MM.1S (cell line): ENCODE data around the gene SLC2A1.

ENCODE experiments used
- DNase-seq: peaks from one replicate; pipeline ENCODE4 v3.0.0-alpha.2; 2015
- H2AFZ ChIP-seq: fragments of 300-600 bp; sonication (generic); 2 replicates; pipeline ENCODE4 v1.6.0; 2016; ENCODE audit warnings: antibody characterized with exemption, low read length
- H3F3A ChIP-seq: fragments of 300-600 bp; sonication (generic); 2 replicates; pipeline ENCODE4 v1.6.1; 2016; ENCODE audit warnings: mild to moderate bottlenecking, antibody characterized with exemption, low read length, moderate library complexity, mixed read lengths; ENCODE audit not compliant: insufficient read depth
- H3K27ac ChIP-seq: fragments of 300-600 bp; sonication (generic); 2 replicates; pipeline ENCODE4 v1.5.1; 2016; ENCODE audit warnings: mild to moderate bottlenecking, low read length
- H3K27me3 ChIP-seq: fragments of 300-600 bp; sonication (generic); replicated peaks from 2 replicates; pipeline ENCODE4 v1.6.0; 2016; ENCODE audit warnings: low read length; ENCODE audit not compliant: insufficient read depth
- H3K36me3 ChIP-seq: fragments of 300-600 bp; sonication (generic); replicated peaks from 2 replicates; pipeline ENCODE4 v1.6.1; 2016; ENCODE audit warnings: mild to moderate bottlenecking, low read length, mixed read lengths; ENCODE audit not compliant: insufficient read depth
- H3K4me1 ChIP-seq: fragments of 300-600 bp; sonication (generic); 2 replicates; pipeline ENCODE4 v1.6.1; 2016; ENCODE audit warnings: low read length, mixed read lengths
- H3K4me2 ChIP-seq: fragments of 300-600 bp; sonication (generic); 2 replicates; pipeline ENCODE4 v1.6.0; 2016; ENCODE audit warnings: low read depth, low read length
- H3K4me3 ChIP-seq: fragments of 300-600 bp; sonication (generic); 2 replicates; pipeline ENCODE4 v1.5.1; 2016; ENCODE audit warnings: low read length, mixed read lengths
- H3K79me2 ChIP-seq: fragments of 300-600 bp; sonication (generic); 2 replicates; pipeline ENCODE4 v1.6.1; 2016; ENCODE audit warnings: mixed run types, low read length, mixed read lengths
- H3K9ac ChIP-seq: fragments of 300-600 bp; sonication (generic); 2 replicates; pipeline ENCODE4 v1.6.1; 2016; ENCODE audit warnings: low read length, mixed read lengths
- H3K9me2 ChIP-seq: fragments of 300-600 bp; sonication (generic); replicated peaks from 2 replicates; pipeline ENCODE4 v1.6.1; 2016; ENCODE audit warnings: mild to moderate bottlenecking, low read length, mixed read lengths; ENCODE audit not compliant: insufficient read depth
- H3K9me3 ChIP-seq: fragments of 300-600 bp; sonication (generic); replicated peaks from 2 replicates; pipeline ENCODE4 v1.6.1; 2016; ENCODE audit warnings: mild to moderate bottlenecking, low read length, mixed read lengths; ENCODE audit not compliant: insufficient read depth
- H4K20me1 ChIP-seq: fragments of 300-600 bp; sonication (generic); 2 replicates; pipeline ENCODE4 v1.6.1; 2016; ENCODE audit warnings: mild to moderate bottlenecking, low read length, moderate library complexity, mixed read lengths; ENCODE audit not compliant: insufficient read depth
- EZH2 ChIP-seq: fragments of 300-600 bp; sonication (generic); optimal IDR thresholded peaks from 2 replicates; pipeline ENCODE3; 2017; ENCODE audit warnings: low read depth, mild to moderate bottlenecking, antibody characterized with exemption, low read length, mixed read lengths
- EZH2phosphoT487 ChIP-seq: fragments of 300-600 bp; sonication (generic); IDR thresholded peaks from 2 replicates; pipeline ENCODE4 v1.6.1; 2018; ENCODE audit warnings: antibody characterized with exemption, low read length
- TF ChIP-seq, protein P1 (sequence below): fragments of 300-600 bp; sonication (generic); IDR thresholded peaks from 2 replicates; pipeline ENCODE4 v1.5.1; 2016; ENCODE audit warnings: antibody characterized with exemption, low read length, mixed read lengths

SLC2A1 gene

DNA sequence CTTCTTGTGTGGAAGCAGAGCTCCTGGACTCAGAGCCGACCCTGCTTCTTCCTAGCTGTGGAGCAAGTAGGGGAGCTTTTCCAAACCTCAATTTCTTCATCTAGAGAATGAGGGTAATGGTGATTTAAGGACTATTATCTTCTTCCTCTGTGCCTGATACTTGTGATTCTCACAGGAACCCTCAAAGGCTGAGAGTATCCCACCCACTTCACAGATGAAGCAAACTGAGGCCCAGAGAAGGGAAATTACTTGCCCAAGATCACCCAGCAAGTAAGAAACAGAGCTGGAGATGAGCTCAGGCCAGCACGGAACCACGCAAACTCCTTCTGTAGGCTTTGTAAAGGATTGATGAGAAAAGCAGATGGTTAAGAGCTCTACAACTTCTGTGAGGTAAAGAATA lies 15.1 kb upstream of the SLC2A1 start:
- Histone ChIP-seq H3K9me2 (no peaks in the 10 kb centered on the region), H3K4me2 (no peak overlapping the region), H3F3A (no peaks in the 10 kb centered on the region), H4K20me1 (no peaks in the 10 kb centered on the region), H3K79me2 (no peaks in the 10 kb centered on the region), H3K27ac (no peak overlapping the region), H3K36me3 (no peaks in the 10 kb centered on the region), H3K9ac (no peak overlapping the region), H3K9me3 (no peaks in the 10 kb centered on the region), H2AFZ (no peak overlapping the region), H3K4me3 (no peak overlapping the region), H3K27me3 (no peaks in the 10 kb centered on the region), H3K4me1 (no peaks in the 10 kb centered on the region)
- TF ChIP-seq EZH2, result no peak
- no peak for TF ChIP-seq EZH2phosphoT487
- TF ChIP-seq, protein P1, sequence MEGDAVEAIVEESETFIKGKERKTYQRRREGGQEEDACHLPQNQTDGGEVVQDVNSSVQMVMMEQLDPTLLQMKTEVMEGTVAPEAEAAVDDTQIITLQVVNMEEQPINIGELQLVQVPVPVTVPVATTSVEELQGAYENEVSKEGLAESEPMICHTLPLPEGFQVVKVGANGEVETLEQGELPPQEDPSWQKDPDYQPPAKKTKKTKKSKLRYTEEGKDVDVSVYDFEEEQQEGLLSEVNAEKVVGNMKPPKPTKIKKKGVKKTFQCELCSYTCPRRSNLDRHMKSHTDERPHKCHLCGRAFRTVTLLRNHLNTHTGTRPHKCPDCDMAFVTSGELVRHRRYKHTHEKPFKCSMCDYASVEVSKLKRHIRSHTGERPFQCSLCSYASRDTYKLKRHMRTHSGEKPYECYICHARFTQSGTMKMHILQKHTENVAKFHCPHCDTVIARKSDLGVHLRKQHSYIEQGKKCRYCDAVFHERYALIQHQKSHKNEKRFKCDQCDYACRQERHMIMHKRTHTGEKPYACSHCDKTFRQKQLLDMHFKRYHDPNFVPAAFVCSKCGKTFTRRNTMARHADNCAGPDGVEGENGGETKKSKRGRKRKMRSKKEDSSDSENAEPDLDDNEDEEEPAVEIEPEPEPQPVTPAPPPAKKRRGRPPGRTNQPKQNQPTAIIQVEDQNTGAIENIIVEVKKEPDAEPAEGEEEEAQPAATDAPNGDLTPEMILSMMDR, result no peak
- no peak for DNase-seq

DNA sequence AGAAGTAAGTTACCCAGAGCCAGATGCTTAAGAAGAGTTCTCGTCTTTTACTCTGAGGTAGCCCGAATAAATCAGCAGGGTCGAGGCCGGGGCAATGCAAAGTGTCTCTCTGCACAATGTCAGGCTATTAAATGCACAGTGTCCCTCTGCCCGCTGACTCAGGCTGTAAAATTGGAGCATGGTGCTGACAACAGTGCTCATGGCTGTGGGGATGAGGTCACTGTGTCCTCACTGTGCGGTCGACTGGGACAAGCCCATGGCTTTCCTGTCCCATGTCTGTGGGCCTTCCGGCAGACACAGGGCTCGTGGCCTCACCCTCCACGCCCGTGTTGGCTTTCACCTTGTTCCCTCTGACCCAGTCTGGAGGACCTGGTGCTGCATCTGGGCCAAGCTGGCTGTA lies 14.6 kb upstream of the SLC2A1 start:
- DNase-seq, result no peak
- H3K9me3 ChIP-seq, result no peaks in the 10 kb centered on the region
- H3K4me1 ChIP-seq, result no peaks in the 10 kb centered on the region
- no peaks in the 10 kb centered on the region for H3K79me2 ChIP-seq
- TF ChIP-seq EZH2phosphoT487, result no peak
- no peak for TF ChIP-seq EZH2
- TF ChIP-seq, protein P1, result no peak
- no peaks in the 10 kb centered on the region for H3K36me3 ChIP-seq
- no peaks in the 10 kb centered on the region for H3K9me2 ChIP-seq
- H2AFZ ChIP-seq, result no peak overlapping the region
- H3K4me2 ChIP-seq, result no peak overlapping the region
- H3K9ac ChIP-seq, result no peak overlapping the region
- no peaks in the 10 kb centered on the region for H3F3A ChIP-seq
- H4K20me1 ChIP-seq, result no peaks in the 10 kb centered on the region
- H3K4me3 ChIP-seq, result no peak overlapping the region
- no peaks in the 10 kb centered on the region for H3K27me3 ChIP-seq
- H3K27ac ChIP-seq, result no peak overlapping the region

DNA sequence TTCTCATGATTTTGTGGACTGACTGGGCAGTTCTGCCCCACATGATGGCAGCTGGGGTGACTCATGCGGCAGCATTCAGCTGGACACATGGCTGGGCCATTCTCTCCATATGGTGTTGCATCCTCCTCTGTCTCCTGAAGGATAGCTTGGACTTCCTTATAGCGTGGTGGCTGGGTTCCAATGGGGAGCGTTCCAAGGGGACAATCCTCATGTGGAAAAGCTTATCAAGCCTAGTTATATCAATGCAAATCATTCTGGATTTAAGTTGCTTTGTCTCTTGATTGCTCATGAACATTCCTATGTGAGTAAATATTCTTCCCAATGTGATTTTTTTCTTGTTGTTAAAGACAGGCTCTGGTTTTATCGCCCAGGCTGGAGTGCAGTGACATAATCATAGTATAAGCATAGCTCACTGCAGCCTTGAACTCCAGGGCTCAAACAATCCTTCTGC lies 13.2 kb upstream of the SLC2A1 start:
- H3K9ac ChIP-seq, result no peak overlapping the region
- H4K20me1 ChIP-seq, result no peaks in the 10 kb centered on the region
- DNase-seq, result no peak
- no peaks in the 10 kb centered on the region for H3K27me3 ChIP-seq
- peaks cover 5% of the 10 kb centered on the region; the same call in 1 of the 2 replicates for H3K4me1 ChIP-seq
- H3K79me2 ChIP-seq, result no peaks in the 10 kb centered on the region
- H3K9me3 ChIP-seq, result no peaks in the 10 kb centered on the region
- TF ChIP-seq, protein P1, result no peak
- TF ChIP-seq EZH2phosphoT487 (no peak), EZH2 (no peak)
- no peak overlapping the region for H3K4me3 ChIP-seq
- peaks cover 5% of the 10 kb centered on the region; the same call in 1 of the 2 replicates for H3F3A ChIP-seq
- H3K9me2 ChIP-seq, result no peaks in the 10 kb centered on the region
- no peaks in the 10 kb centered on the region for H3K36me3 ChIP-seq
- H2AFZ ChIP-seq, result no peak overlapping the region
- H3K27ac ChIP-seq, result no peak overlapping the region
- no peak overlapping the region for H3K4me2 ChIP-seq
